IMR-90 (cell line): ENCODE data around the gene BSCL2. TPM values are rescaled to one million over a fixed set of nuclear protein-coding genes. Genes with fewer than 3 reads are reported as not detected.

Experiments used
- ATAC-seq: fragments of 200-7000 bp; cut with Tn5 transposase; 2 replicates; pipeline ENCODE4 v1.9.1; 2020; ENCODE audit warnings: low read depth, mild to moderate bottlenecking, moderate library complexity
- BruUV-seq: library from RNA; stranded (reverse); fragments of 400-500 nt; replicated peaks from 2 replicates; lab custom pipeline; 2021; lab: Mats Ljungman, UMichigan
- CTCF ChIA-PET: fragments of 300-600 bp; formaldehyde crosslinking; extraction: SDS; loops from one replicate; lab custom pipeline; 2021; ENCODE audit warnings: antibody characterized with exemption; lab: Yijun Ruan, JAX
- POLR2A ChIA-PET: fragments of 300-600 bp; sonication (Branson Sonifier 250); formaldehyde crosslinking; loops from one replicate; lab custom pipeline; 2022; ENCODE audit warnings: antibody characterized with exemption; ENCODE audit not compliant: unreplicated experiment; lab: Charles Lee
- DNase-seq: peaks from one replicate; pipeline ENCODE4 v3.0.0; 2013
- H2AFZ ChIP-seq: replicated peaks from 2 replicates; pipeline ENCODE3; 2013; ENCODE audit warnings: low read length, mild to moderate bottlenecking; ENCODE audit not compliant: poor library complexity
- H2AK5ac ChIP-seq: 2 replicates; pipeline ENCODE4 v1.6.1; 2013; ENCODE audit warnings: low read depth, low read length, inconsistent platforms
- H2AK9ac ChIP-seq: replicated peaks from 2 replicates; pipeline ENCODE3; 2013; ENCODE audit warnings: mild to moderate bottlenecking, low read depth, low read length, moderate library complexity; ENCODE audit not compliant: poor library complexity
- H2BK120ac ChIP-seq: 2 replicates; pipeline ENCODE4 v1.6.1; 2013; ENCODE audit warnings: low read depth, low read length, inconsistent platforms
- H2BK15ac ChIP-seq: 3 replicates; pipeline ENCODE4 v1.6.1; 2013; ENCODE audit warnings: low read depth, low read length, inconsistent platforms
- H2BK20ac ChIP-seq: 2 replicates; pipeline ENCODE4 v1.6.1; 2013; ENCODE audit warnings: low read depth, mild to moderate bottlenecking, inconsistent platforms, low read length, moderate library complexity
- H2BK5ac ChIP-seq: 2 replicates; pipeline ENCODE4 v1.6.1; 2013; ENCODE audit warnings: mild to moderate bottlenecking, low read depth, low read length, inconsistent platforms; ENCODE audit not compliant: poor library complexity, severe bottlenecking
- H3K14ac ChIP-seq: replicated peaks from 2 replicates; pipeline ENCODE4 v1.6.1; 2013; ENCODE audit warnings: low read depth, low read length, inconsistent platforms
- H3K18ac ChIP-seq: 2 replicates; pipeline ENCODE4 v1.6.1; 2013; ENCODE audit warnings: low read depth, low read length, control low read depth
- H3K23ac ChIP-seq: 2 replicates; pipeline ENCODE4 v1.6.1; 2013; ENCODE audit warnings: low read depth, low read length, inconsistent platforms
- H3K27ac ChIP-seq: 2 replicates; pipeline ENCODE4 v1.5.1; 2013; ENCODE audit warnings: mild to moderate bottlenecking, control low read depth, low read length; ENCODE audit not compliant: insufficient read depth
- H3K27me3 ChIP-seq: 2 replicates; pipeline ENCODE4 v1.6.1; 2013; ENCODE audit warnings: low read length; ENCODE audit not compliant: control insufficient read depth, insufficient read depth
- H3K36me3 ChIP-seq: 2 replicates; pipeline ENCODE4 v1.6.1; 2013; ENCODE audit warnings: low read length, mixed read lengths; ENCODE audit not compliant: control insufficient read depth, insufficient read depth
- H3K4ac ChIP-seq: 2 replicates; pipeline ENCODE4 v1.6.1; 2013; ENCODE audit warnings: low read depth, low read length, inconsistent platforms
- H3K4me1 ChIP-seq: 2 replicates; pipeline ENCODE4 v1.6.1; 2013; ENCODE audit warnings: low read length, mixed read lengths; ENCODE audit not compliant: control insufficient read depth, insufficient read depth
- H3K4me2 ChIP-seq: 2 replicates; pipeline ENCODE4 v1.6.1; 2013; ENCODE audit warnings: low read depth, mild to moderate bottlenecking, control low read depth, low read length, moderate library complexity
- H3K4me3 ChIP-seq: 2 replicates; pipeline ENCODE4 v1.5.1; 2013; ENCODE audit warnings: low read depth, mild to moderate bottlenecking, control low read depth, low read length, moderate library complexity; ENCODE audit not compliant: insufficient read depth
- H3K56ac ChIP-seq: 2 replicates; pipeline ENCODE4 v1.6.1; 2013; ENCODE audit warnings: low read length, inconsistent platforms; ENCODE audit not compliant: insufficient read depth; ENCODE audit errors: extremely low read depth
- H3K79me1 ChIP-seq, 2 experiments: 2 replicates each; pipeline ENCODE4 v1.6.1; 2013; ENCODE audit warnings: low read length in 2 of 2, inconsistent platforms in 1 of 2, low read depth in 1 of 2
- H3K9ac ChIP-seq: 2 replicates; pipeline ENCODE4 v1.6.1; 2013; ENCODE audit warnings: low read depth, low read length, control low read depth
- H3K9me1 ChIP-seq: 2 replicates; pipeline ENCODE4 v1.6.1; 2013; ENCODE audit warnings: low read length, inconsistent platforms; ENCODE audit not compliant: insufficient read depth
- H3K9me3 ChIP-seq: 2 replicates; pipeline ENCODE4 v1.6.1; 2013; ENCODE audit warnings: low read length; ENCODE audit not compliant: control insufficient read depth, insufficient read depth
- H4K20me1 ChIP-seq: 2 replicates; pipeline ENCODE4 v1.6.1; 2013; ENCODE audit warnings: low read length, inconsistent platforms; ENCODE audit not compliant: insufficient read depth
- H4K5ac ChIP-seq: 2 replicates; pipeline ENCODE4 v1.6.1; 2013; ENCODE audit warnings: mild to moderate bottlenecking, low read depth, low read length, control low read depth
- H4K8ac ChIP-seq, 2 experiments: 2 replicates each; pipeline ENCODE4 v1.6.1; 2013; ENCODE audit warnings: low read depth in 2 of 2, low read length in 2 of 2, control low read depth in 1 of 2, inconsistent platforms in 1 of 2
- H4K91ac ChIP-seq: 2 replicates; pipeline ENCODE4 v1.6.1; 2013; ENCODE audit warnings: low read depth, low read length, inconsistent platforms; ENCODE audit not compliant: insufficient read depth
- BHLHE40 ChIP-seq: fragments of 150-350 bp; IDR thresholded peaks from 2 replicates; pipeline ENCODE4 v1.6.1; 2016; ENCODE audit warnings: mild to moderate bottlenecking, low read depth, low read length
- CEBPB ChIP-seq: IDR thresholded peaks from 2 replicates; pipeline ENCODE4 v1.6.1; 2012; ENCODE audit warnings: low read depth, low read length, improper control_type of control experiment
- CTCF ChIP-seq: conservative IDR thresholded peaks from 2 replicates; pipeline ENCODE4 v1.5.1; 2012; ENCODE audit warnings: mild to moderate bottlenecking, low read depth, low read length, improper control_type of control experiment
- FOS ChIP-seq: fragments of 150-350 bp; IDR thresholded peaks from 2 replicates; pipeline ENCODE4 v1.6.1; 2016; ENCODE audit warnings: low read depth, low read length
- MAZ ChIP-seq: IDR thresholded peaks from 2 replicates; pipeline ENCODE4 v1.6.1; 2012; ENCODE audit warnings: low read depth, mild to moderate bottlenecking, low read length, improper control_type of control experiment, moderate library complexity, borderline replicate concordance
- MXI1 ChIP-seq: IDR thresholded peaks from 2 replicates; pipeline ENCODE4 v1.6.1; 2012; ENCODE audit warnings: low read depth, mild to moderate bottlenecking, low read length, moderate library complexity, borderline replicate concordance
- POLR2A ChIP-seq: IDR thresholded peaks from 2 replicates; pipeline ENCODE4 v1.6.1; 2012; ENCODE audit warnings: mild to moderate bottlenecking, low read depth, low read length
- RFX5 ChIP-seq: IDR thresholded peaks from 2 replicates; pipeline ENCODE4 v1.8.0; 2012; ENCODE audit warnings: low read depth, mild to moderate bottlenecking, low read length, moderate library complexity
- WGBS, 2 experiments: methylation state at CpG; one replicate each; pipeline versions ENCODE4 v1.1.5 to v1.1.7; 2013; ENCODE audit warnings: missing lambda C conversion rate in 2 of 2; ENCODE audit not compliant: insufficient read length in 1 of 2; ENCODE audit errors: extremely low coverage in 2 of 2; 5-methylcytosine and 5-hydroxymethylcytosine counted together
- dilution Hi-C: fragments of 300-500 bp; cut with HindIII; formaldehyde crosslinking; loops from one replicate; pipeline ENCODE4 v1.14.3; 2018; ENCODE audit warnings: low sequenced_read_pairs; ENCODE audit not compliant: unreplicated experiment
- in situ Hi-C: fragments of 300-500 bp; cut with MboI; formaldehyde crosslinking; loops from 3 replicates; pipeline ENCODE4 v1.14.3; 2019; ENCODE audit warnings: low sequenced_read_pairs, inconsistent platforms, mixed read lengths
- intact Hi-C: fragments of 100-400 bp; cut with micrococcal nuclease; formaldehyde crosslinking; loops from 2 replicates; pipeline ENCODE4 v1.10.0; 2022
- polyA plus RNA-seq, 3 experiments: library from polyadenylated mRNA; depleted of rRNA; stranded (reverse); fragments of >200 nt; gene quantifications; 2 replicates each; pipeline ENCODE4 v1.2.3, GENCODE V29; 2012; ENCODE audit warnings: low replicate concordance in 1 of 3
- total RNA-seq: library from RNA; depleted of rRNA; stranded (reverse); fragments of >200 nt; gene quantifications from 2 replicates; pipeline ENCODE4 v1.2.3, GENCODE V29; 2012

BSCL2 gene
- total and polyA plus RNA-seq, 2 of the 4 experiments (the other 2 are of a cell fraction): 26.2 to 47.1 TPM

GRCh38 chr11:62755086-62755615, 47.9 kb upstream of the BSCL2 start:
- no peak overlapping the region for H2BK20ac ChIP-seq
- no peak overlapping the region for H3K4me3 ChIP-seq
- no peaks in the 10 kb centered on the region for H4K20me1 ChIP-seq
- no peak overlapping the region for H2BK5ac ChIP-seq
- H3K4me1 ChIP-seq: no peaks in the 10 kb centered on the region
- CTCF ChIA-PET: interaction anchor here (0.5 kb wide), 1 partner anchor 64 kb away, joined by 3 read pairs; no protein-coding TSS in a partner anchor
- H3K27ac ChIP-seq: no peak overlapping the region
- H3K4me2 ChIP-seq: no peak overlapping the region
- H4K91ac ChIP-seq: no peak overlapping the region
- no peak overlapping the region for H2AK9ac ChIP-seq
- no peak overlapping the region for H2AFZ ChIP-seq
- H4K5ac ChIP-seq: no peak overlapping the region
- H3K27me3 ChIP-seq: no peaks in the 10 kb centered on the region
- DNase-seq (no peak), ATAC-seq (no peak)
- peaks cover 3% of the 10 kb centered on the region; the same call in 1 of the 2 replicates for H3K9me1 ChIP-seq
- H3K56ac ChIP-seq: no peak overlapping the region
- no peak overlapping the region for H3K18ac ChIP-seq
- intact Hi-C loops (no loop called here), in situ Hi-C loops (no loop called here), dilution Hi-C loops (no loop called here)
- H3K9ac ChIP-seq: no peak overlapping the region
- no peak overlapping the region for H3K4ac ChIP-seq
- 100% methylated on average over 1 of the region's 10 CpGs; no CpG with 5 or more reads in 1 of the 2 experiments for WGBS, 2 experiments
- H3K36me3 ChIP-seq: peaks cover 12% of the 10 kb centered on the region
- no peak overlapping the region for H4K8ac ChIP-seq
- H3K79me1 ChIP-seq: peaks cover 9 to 30% of the 10 kb centered on the region in 2 experiments; a peak in 3 of 4 replicates
- H3K14ac ChIP-seq: no peak overlapping the region
- no peak overlapping the region for H2BK15ac ChIP-seq
- H2AK5ac ChIP-seq: no peak overlapping the region
- POLR2A ChIA-PET: no interaction called here
- H2BK120ac ChIP-seq: no peak overlapping the region
- no peak overlapping the region for H3K23ac ChIP-seq
- TF ChIP-seq CEBPB: no peak
- no peak for TF ChIP-seq CTCF
- no peak for TF ChIP-seq RFX5
- TF ChIP-seq BHLHE40: no peak
- no peak for TF ChIP-seq MAZ
- no peak for TF ChIP-seq POLR2A
- no peak for TF ChIP-seq FOS
- TF ChIP-seq MXI1: no peak
- no peaks in the 10 kb centered on the region for H3K9me3 ChIP-seq
- no TSS peak for BruUV-seq
